LNCaP clone FGC (cell line): ENCODE results near the gene METTL21A.

ENCODE experiments used
- DNase-seq: peaks from one replicate; pipeline ENCODE4 v3.0.0-alpha.2; 2011; ENCODE audit warnings: low read depth
- H3K4me3 ChIP-seq: 2 replicates; pipeline ENCODE4 v1.5.1; 2011; ENCODE audit warnings: mild to moderate bottlenecking, low read depth, low read length, control low read depth
- TF ChIP-seq, protein P1 (sequence below): IDR thresholded peaks from 2 replicates; pipeline ENCODE4 v1.5.1; 2012; ENCODE audit warnings: mild to moderate bottlenecking; ENCODE audit not compliant: control insufficient read depth, insufficient read depth; ENCODE audit errors: extremely low read depth

Gene METTL21A

DNA sequence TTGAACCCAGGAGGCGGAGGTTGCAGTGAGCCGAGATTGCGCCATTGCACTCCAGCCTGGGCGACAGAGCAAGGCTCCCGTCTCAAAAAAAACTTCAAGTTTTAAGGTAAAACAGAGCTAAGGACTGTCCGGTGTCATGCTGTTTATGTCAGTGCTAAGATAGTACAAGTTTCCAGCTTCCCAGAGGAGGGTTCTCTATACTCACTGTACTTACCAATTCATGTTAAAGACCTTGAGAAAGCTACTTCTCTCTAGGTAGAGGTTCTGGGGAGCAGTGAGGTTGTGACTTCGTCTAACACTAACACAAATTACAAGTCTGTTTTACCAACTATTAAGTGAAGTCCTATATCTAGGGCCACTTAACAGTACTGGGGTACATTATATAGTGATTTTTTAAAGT lies 18.8 kb downstream of the METTL21A start:
- TF ChIP-seq, protein P1, sequence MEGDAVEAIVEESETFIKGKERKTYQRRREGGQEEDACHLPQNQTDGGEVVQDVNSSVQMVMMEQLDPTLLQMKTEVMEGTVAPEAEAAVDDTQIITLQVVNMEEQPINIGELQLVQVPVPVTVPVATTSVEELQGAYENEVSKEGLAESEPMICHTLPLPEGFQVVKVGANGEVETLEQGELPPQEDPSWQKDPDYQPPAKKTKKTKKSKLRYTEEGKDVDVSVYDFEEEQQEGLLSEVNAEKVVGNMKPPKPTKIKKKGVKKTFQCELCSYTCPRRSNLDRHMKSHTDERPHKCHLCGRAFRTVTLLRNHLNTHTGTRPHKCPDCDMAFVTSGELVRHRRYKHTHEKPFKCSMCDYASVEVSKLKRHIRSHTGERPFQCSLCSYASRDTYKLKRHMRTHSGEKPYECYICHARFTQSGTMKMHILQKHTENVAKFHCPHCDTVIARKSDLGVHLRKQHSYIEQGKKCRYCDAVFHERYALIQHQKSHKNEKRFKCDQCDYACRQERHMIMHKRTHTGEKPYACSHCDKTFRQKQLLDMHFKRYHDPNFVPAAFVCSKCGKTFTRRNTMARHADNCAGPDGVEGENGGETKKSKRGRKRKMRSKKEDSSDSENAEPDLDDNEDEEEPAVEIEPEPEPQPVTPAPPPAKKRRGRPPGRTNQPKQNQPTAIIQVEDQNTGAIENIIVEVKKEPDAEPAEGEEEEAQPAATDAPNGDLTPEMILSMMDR, result no peak
- no peak overlapping the region for H3K4me3 ChIP-seq
- no peak for DNase-seq

DNA sequence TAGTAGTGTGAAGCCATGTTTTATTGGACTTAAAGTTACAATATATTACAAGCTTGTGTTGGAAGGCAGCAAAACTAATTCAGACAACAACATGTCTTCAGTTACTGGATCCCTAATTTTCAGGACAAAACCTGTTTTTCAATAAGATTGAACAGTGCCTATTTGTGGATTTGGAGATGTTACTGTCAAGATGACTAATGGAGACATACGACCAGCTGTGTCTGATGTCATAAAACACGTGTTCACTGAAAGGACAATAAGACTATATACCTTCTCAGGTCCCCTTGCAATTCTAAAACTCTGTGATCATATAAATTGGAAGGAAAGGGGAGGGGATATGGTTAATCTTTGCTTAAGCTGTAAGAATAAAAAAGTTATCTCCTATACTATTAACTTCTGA lies 21.7 kb downstream of the METTL21A start:
- no peak overlapping the region for H3K4me3 ChIP-seq
- TF ChIP-seq, protein P1, result no peak
- no peak for DNase-seq

GRCh38 chr2:207601774-207602173 lies 23.4 kb downstream of the METTL21A start:
- TF ChIP-seq, protein P1, result no peak
- DNase-seq, result no peak

DNA sequence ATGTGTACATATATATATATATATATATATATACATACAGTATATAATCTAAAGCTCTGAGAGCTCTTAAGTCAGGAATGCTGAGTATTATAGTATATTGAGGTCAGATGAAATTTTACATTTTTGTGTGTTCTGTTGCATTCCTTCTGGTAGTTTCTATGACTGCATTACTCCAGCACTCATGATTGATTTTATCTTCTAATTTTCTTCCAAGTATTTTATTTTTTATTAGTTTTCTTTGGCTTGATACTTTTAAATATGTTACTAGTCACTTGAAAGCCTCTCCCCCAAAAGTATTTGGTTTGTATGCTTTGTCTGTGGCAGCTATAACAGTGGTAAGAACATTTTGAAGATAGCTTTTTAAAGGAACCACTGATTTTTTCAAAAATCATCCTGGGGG lies 25.0 kb downstream of the METTL21A start:
- H3K4me3 ChIP-seq, result no peak overlapping the region
- DNase-seq, result no peak
- TF ChIP-seq, protein P1, result no peak

More at GRCh38 chr2:207601774-207602173, 23.4 kb downstream of the METTL21A start:
- no peak overlapping the region for H3K4me3 ChIP-seq

GRCh38 chr2:207599636-207600035 lies 25.6 kb downstream of the METTL21A start:
- DNase-seq, result no peak
- TF ChIP-seq, protein P1, result no peak
- H3K4me3 ChIP-seq, result no peak overlapping the region

DNA sequence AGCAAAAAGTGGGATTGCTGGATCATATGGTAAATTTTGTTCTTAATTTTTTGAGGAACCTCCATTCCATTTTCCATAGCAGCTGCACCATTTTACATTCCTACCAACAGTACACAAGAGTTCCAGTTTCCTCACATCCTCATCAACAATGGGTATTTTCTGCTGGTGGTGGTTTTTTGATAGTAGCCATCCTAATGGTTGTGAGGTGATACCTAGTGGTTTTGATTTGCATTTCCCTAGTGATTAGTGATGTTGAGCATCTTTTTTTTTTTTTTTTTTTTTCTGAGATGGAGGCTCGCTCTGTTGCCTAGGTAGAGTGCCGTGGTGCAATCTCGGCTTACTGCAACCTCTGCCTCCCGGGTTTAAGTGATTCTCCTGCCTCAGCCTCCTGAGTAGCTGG lies 30.5 kb downstream of the METTL21A start:
- H3K4me3 ChIP-seq, result no peak overlapping the region
- TF ChIP-seq, protein P1, result no peak
- no peak for DNase-seq

DNA sequence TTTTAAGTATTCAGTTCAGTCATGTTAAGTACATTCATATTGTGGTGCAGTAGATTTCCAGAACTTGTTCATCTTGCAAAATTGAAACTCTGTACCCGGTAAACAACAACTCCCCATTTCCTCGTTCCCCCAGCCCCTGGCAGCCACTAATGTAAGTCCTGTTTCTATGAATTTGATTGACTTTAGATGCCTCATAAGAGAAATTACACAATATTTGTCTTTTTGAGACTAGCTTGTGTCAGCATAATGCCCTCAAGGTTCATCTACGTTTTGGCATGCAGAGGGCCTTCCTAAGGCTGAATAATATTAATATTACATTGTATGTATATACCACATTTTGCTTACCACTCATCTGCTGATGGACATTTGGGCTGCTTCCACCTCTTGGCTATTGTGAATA lies 30.9 kb downstream of the METTL21A start:
- DNase-seq, result no peak
- no peak overlapping the region for H3K4me3 ChIP-seq
- TF ChIP-seq, protein P1, result no peak
